Measurements from ENCODE around the gene AGAP4.
"Not testable (repeated sequence)": the region's sequence is repeated elsewhere in the genome, so short reads cannot be mapped to it uniquely, and the experiment has no call there.

Gene AGAP4

DNA sequence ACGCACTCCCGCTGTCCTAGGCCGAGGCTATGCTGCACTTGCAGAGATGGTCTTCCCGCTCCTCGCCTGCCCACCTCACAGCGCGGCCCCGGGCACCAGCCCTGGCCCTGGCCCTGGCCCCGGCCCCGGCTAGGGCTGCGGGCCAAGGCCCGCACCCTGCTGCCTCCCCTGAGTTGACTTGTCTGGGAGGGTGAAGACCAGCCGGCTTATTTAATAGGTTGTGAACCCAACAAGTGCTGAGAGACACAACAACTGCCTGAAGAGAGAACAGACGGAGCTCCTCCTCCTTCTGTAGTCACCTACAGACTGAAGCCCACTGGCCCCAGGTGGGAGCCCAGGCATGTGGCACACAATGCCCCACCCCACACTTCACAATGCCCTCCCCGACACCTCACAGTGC is at the start of gene AGAP4:
Gene AGAP4, minus strand, starts transcription at position 101 of the 400 bp plus-strand sequence. CDS start 153 bp downstream, outside the sequence.
- DNase-seq, result not testable (repeated sequence)

DNA sequence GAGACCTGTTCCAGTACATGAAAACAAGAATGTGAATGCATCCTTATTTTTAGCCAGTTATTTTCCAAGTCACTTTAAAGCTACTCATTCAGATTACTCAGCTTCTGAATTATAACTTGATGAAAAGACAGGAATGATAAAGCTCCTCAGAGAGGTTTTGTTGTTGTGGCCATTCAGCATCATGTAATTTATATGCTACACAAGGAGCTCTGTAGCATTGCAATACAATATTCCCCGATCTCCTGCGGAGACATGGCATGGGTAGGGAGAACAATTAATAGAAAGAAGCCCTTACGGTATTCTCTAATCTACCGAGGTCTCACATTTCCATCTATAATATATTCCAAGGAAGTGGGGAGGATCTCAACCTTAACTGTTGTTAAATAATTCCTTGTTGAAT is 43.4 kb upstream of the AGAP4 start:
- not testable (repeated sequence) for DNase-seq

DNA sequence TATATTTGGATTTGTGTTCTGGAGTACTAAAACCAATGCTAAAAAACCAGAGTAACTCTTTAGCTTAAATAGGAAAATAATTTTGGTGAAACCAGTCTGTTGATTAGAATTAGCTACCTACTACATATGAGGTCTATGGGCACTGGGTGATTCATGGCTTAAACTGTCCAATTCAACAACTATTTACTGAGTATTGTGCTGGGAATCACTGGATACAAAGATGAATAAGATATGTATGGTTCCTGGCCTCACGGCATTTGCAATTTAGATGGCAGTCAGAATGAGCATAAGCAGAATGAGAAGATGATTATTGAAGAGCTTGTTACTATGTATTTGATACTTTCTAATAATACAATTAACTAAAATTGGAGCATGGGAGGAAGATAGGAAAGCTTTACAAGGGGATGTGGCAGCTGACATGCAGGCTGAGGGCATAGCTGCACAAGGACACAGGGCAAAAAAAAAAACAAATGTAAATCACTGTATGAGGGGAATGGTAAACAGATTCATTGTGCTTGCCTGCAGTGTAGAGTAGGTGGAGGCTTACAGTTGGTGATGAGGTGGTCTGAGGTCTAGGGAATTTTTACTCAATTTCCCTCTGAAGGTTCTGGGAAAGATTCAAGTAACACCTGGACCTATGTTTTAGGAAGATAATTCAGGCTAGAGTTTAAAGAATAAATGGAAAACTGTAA is 42.4 kb upstream of the AGAP4 start:
- not testable (repeated sequence) for DNase-seq

- not testable (repeated sequence) for DNase-seq
These were observed 35.6 kb upstream of the AGAP4 start for GRCh38 chr10:45882880-45883279.

- DNase-seq, result not testable (repeated sequence)
These were observed 18.1 kb upstream of the AGAP4 start for GRCh38 chr10:45865404-45865803.

- not testable (repeated sequence) for DNase-seq
These were observed 17.0 kb upstream of the AGAP4 start for GRCh38 chr10:45864264-45864663.

GRCh38 chr10:45863632-45864031 is 16.3 kb upstream of the AGAP4 start:
- not testable (repeated sequence) for DNase-seq

DNA sequence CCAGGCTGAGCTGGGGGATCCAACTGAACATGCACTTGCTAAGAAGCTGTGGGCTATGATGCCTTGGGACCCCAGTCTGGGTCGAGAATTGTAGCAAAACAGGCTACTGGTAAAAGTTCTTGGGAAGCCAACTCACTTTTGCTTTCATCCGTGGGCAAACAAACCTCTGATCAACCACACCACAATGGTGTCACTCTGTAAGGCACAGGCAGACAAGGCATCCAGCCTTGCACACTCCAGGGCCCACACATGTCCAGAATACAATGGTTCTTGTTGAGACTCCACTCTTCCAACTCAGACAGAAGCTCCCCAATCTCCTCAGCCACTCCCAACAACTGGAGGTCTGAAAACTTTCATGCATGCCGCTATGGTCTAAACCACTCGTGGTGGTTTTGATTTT is 10.6 kb upstream of the AGAP4 start:
- not testable (repeated sequence) for DNase-seq

GRCh38 chr10:45848467-45848866 is 1.2 kb upstream of the AGAP4 start:
- not testable (repeated sequence) for DNase-seq

GRCh38 chr10:45822918-45823317 is 24.4 kb downstream of the AGAP4 start:
- not testable (repeated sequence) for DNase-seq

- not testable (repeated sequence) for DNase-seq
These were observed 27.0 kb downstream of the AGAP4 start for GRCh38 chr10:45820107-45820830.

GRCh38 chr10:45819552-45819951 is 27.7 kb downstream of the AGAP4 start:
- no peak for DNase-seq

GRCh38 chr10:45817912-45818311 is 29.4 kb downstream of the AGAP4 start:
- DNase-seq, result no peak

DNA sequence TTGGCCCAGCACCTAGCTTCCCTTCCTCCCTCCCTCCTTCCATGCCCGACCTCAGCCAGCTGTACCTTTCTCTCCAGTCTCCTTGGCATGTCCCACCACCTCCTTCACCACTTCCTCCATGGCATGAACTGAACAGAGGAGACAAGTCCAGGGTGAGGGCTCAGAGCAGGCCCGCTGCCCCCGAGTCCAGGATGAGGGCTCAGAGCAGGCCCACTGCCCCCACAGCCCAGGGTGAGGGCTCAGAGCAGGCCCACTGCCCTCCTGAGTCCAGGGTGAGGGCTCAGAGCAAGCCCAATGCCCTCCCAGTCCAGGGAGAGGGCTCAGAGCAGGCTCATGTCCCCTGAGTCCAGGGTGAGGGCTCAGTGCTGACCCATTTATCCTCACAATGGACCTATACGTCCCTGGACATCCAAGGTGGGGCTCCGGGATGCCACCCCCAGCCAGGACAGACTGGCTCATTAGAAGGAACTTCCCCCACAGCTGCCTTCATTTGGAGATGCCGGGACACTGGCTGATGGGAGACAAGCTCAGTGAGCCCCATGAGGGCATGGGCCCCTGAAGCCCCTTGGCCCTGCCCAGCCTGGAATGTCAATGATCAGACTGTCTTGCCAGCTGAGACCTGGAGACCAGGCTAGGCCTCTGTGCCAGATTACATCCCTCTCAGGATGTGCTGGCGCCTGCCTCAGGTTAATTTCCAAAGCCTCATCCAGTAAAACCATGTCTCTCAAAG is 30.0 kb downstream of the AGAP4 start:
- DNase-seq, result no peak

DNA sequence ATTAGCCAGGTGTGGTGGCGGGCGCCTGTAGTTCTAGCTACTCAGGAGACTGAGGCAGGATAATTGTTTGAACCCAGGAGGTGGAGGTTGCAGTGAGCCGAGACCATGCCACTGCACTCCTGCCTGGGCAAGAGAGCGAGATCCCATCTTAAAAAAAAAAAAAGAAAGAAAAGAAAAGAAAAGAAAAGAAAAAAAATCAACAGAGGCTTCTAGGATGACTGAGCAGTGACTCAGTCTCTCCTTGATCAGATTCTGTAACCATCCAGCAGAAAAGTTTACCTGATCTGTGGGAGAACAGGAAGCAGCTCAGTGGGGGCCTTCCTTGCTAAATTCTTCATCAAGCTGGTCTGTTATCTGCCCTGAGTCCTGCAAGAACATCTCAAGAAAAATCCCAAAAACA is 33.2 kb downstream of the AGAP4 start:
- DNase-seq, result not testable (repeated sequence)

DNA sequence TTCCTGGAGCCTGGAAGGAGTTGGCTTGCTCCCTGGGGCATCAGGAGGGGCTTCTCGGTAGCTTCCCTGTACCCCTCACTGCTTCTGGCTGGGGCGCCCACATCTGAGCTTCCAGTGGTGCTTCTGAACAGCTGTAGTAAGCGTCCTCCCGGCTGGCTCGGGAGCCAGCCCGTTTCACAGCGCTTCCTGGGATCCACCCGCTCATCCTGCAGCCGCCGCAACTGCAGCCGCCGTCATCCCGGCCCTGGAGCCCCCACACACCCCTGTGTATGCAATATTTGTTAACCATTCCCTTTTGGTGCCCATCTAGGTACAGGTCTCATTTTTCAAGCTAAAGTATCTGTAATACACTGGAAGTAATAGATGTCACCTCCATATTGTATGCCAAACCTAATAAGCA is 34.3 kb downstream of the AGAP4 start:
- not testable (repeated sequence) for DNase-seq

DNA sequence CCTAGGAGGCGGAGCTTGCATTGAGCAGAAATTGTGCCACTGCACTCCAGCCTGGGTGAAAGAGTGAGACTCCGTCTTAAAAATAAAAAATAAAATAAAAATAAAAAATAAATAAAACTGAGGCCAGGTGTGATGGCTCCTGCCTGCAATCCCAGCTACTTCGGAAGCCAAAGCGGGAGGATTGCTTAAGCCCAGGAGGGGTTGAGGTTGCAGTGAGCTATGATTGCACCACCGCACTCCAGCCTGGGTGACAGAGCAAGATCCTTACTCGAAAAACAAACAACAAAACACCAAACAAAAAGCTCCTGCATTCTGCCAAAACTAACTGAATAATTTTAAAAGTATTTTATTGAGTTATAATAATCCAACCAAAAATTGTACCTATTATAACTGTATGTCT is 36.2 kb downstream of the AGAP4 start:
- DNase-seq, result no peak

DNA sequence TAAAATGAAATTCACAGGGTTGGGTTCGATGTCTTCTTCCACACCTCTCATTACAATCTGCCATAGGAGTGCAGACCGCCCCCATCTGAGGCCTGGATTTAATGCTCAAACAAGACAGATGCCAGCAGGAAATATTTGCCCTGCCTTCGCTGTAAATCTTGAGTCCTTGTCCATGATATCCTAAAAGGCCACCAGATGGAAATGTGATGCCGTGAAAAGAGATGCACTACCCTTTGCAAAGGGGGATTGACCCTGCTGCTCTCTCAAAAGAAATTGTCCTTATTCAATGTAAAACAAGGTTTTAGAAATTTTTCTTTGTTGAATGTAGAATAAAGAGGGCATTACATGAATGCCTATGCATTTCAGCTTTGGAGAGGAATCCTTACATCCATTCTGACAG is 37.5 kb downstream of the AGAP4 start:
- DNase-seq, result no peak

DNA sequence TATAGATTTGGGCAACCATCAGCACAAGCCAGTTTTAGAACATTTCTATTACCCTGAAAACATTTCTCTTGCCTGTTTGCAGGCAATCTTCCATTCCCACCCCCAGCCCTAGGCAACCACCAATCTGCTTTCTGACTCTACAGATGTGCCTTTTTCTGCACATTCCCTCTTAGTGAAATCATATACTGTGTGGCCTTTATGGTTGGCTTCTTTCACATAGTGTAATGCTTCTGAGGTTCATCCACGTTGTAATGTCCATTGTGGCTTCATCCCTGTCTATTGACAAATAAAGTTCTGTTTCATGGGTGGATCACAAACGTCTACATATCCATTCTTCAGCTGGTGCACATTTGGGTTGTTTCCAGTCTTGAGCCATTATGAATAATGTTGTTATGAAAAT is 42.3 kb downstream of the AGAP4 start:
- not testable (repeated sequence) for DNase-seq

DNA sequence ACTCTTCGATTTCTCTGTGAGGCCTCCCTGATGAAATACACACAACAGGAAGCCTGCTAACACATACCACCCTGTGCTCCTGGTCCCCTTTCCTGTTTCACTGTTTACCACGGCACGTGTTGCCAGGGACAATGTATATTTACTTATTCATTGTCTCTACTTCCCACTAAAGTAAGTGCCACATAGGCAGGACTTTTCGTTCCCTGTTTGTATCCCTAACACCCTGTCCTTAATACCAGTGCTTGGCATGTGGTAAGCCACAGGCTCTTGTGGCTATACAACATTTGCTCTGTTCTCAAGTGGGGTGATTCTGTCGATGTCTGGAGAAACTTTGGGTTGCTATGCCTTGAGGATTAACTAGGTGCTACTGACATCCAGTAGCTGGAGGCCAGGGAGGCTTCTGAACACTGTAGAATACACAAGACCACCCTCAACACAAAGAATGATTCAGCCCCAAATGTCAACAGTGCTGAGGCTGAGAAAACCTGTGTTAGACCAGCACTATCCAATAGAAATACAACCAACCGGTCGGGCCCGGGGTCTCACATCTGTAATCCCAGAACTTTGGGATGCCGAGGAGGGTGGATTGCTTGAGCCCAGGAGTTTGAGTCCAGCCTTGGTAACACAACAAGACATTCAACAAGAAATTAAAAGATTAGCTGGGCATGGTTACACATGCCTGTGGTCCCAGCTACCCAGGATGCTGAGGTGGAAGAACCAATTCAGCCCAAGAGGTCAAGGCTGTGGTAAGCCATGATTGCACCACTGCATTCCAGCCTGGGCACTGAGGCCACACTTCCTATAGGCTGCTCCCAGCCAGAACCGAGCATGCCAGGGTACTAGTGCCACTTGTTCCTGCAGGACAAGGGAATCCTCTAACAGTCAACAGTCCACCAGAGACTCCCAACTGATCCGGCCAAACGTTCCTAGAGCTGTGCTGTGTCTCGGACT is 44.0 kb downstream of the AGAP4 start:
- not testable (repeated sequence) for DNase-seq

DNA sequence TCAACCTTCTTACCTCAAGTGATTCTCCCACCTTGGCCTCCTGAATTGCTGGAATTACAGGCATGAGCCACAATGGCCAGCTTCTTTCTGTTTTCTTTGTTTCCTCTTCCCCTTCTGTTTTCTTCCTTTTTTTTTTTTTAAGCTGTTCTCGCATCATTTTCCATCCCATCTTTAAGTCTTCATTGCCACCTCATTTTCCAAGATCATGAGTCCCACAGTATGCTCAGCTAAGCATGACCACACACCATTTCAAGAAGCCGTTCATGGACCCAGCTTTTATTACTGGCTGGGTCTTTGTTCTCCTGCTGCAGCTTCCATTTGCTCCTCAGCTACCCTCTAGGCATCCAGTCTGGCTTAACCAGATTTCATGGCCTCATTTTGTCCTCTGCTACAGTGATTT is 52.5 kb downstream of the AGAP4 start:
- not testable (repeated sequence) for DNase-seq

DNA sequence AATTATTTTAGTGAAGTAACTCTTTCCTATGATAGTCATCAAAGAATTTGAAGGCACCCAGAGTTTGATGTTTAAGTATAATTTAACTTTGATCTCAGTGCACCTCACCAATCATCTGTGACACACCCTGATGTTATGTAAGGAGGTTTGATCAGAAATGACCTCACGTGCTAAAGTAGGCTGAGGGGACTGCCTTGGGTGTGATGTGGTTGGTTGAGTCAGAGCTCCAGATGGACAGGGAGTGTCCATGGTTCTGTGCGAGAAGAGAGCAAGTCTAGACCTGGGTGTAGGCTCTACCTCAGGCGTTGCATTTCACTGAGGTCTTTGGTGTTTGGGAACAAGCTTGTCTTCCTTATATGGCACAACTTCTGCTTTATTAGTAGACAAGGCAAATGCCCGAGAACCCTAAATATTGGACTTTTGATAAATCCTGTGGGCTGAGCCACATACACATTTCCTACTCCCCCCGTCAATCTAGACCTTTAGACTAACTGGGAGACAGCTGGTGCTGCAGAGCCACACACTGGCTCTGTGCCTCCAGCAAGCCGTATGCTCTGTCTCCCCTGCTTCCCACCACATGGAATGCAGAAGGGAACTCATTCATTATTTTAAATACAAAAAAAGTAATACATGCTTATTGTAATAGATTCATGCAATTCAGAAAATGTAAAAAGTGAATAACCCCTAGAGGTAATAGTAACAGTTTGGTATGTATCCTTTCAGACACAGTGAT is 56.4 kb downstream of the AGAP4 start:
- not testable (repeated sequence) for DNase-seq

Measured in NCI-H2227 treated with DMSO at 0.1 percent for 48 hours (cell line).